Heart left ventricle (tissue), 13 donors: Measurements from ENCODE around the gene TMC5.

ENCODE experiments used
- POLR2A ChIP-seq, 2 donors: fragments of 450-650 bp; IDR thresholded peaks; one replicate each; pipeline ENCODE4 v1.6.1; 2017; ENCODE audit warnings: antibody characterized with exemption in 2 of 2, mild to moderate bottlenecking in 2 of 2, moderate library complexity in 2 of 2
- TF ChIP-seq, protein P1 (sequence below), 12 donors: fragments of 200-600 bp; sonication (generic) in 4 of 12; IDR thresholded peaks; one replicate each; pipeline versions ENCODE4 v1.5.0 to v1.8.0; 2018 to 2022; ENCODE audit warnings: antibody characterized with exemption in 12 of 12, mild to moderate bottlenecking in 5 of 12
- donor health status: ischemic (EF 13 %, LVEDD 7.1; RV severe dilation, severe dysfunction).
- donor health status: DM: no; HTN: yes; CAD: no.
- donor health status: DM: no; HTN: no; CAD: no.
- donor health status: ischemic (EF 25% LVEDD 6.9; RV normal size, moderate dysfunction).
- donor health status: ischemic (EF 25% LVEDD 5.7; RV mildly dilated, moderate dysfunction).
- donor health status: ischemic (EF 35%, LVEDD 5.7; RV mildly dilated, moderate dysfunction).
- donor health status: nonischemic (EF 11% LVEDD 7.7; RV severe dilation, severe dysfunction).
- donor health status: DM: yes; HTN: yes; CAD: no.
- donor health status: PGD.
- donor health status: ischemic (EF 29% LVEDD 5.4; RV normal size, mild dysfunction).
- donor health status: nonischemic (EF 23%, LVEDD 6.1; RV moderate dilation, normal function).

DNA sequence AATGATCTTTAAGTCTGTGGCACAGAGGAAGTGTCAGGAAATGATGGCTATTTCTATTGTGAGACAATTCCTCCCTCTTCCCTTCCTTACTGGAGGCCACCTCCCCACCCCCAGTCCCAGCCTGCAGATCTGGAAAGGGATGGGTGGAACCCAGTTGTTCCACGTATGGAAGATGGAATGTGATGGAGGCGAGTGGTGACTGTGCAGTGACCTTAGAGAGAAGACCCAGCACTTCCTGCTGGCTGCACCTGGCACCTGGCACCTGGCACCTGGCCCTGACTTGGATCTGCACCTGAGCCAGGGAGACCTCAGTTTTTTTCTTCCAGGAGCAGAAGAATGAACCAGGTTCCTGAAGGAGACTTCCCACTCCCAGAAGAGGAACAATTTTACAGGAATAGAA lies 33.0 kb upstream of the TMC5 start:
- TF ChIP-seq, protein P1, sequence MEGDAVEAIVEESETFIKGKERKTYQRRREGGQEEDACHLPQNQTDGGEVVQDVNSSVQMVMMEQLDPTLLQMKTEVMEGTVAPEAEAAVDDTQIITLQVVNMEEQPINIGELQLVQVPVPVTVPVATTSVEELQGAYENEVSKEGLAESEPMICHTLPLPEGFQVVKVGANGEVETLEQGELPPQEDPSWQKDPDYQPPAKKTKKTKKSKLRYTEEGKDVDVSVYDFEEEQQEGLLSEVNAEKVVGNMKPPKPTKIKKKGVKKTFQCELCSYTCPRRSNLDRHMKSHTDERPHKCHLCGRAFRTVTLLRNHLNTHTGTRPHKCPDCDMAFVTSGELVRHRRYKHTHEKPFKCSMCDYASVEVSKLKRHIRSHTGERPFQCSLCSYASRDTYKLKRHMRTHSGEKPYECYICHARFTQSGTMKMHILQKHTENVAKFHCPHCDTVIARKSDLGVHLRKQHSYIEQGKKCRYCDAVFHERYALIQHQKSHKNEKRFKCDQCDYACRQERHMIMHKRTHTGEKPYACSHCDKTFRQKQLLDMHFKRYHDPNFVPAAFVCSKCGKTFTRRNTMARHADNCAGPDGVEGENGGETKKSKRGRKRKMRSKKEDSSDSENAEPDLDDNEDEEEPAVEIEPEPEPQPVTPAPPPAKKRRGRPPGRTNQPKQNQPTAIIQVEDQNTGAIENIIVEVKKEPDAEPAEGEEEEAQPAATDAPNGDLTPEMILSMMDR (IDR thresholded peaks at IDR 0.05) = no peak
- TF ChIP-seq POLR2A (IDR thresholded peaks at IDR 0.05) = no peak
